SU-DHL-6 (cell line): ENCODE measurements around the gene DNAAF5.

Source experiments
- H2AFZ ChIP-seq: fragments of 200-600 bp; sonication (generic); 2 replicates; pipeline ENCODE4 v1.6.1; 2014; ENCODE audit warnings: low read depth, mild to moderate bottlenecking, moderate library complexity, mixed read lengths, antibody characterized with exemption, low read length; ENCODE audit not compliant: severe bottlenecking
- H3F3A ChIP-seq: fragments of 200-600 bp; shearing (Covaris generic); 2 replicates; pipeline ENCODE4 v1.6.0; 2016; ENCODE audit warnings: antibody characterized with exemption, mild to moderate bottlenecking; ENCODE audit not compliant: insufficient read depth
- H3K27ac ChIP-seq: fragments of 200-600 bp; sonication (generic); 2 replicates; pipeline ENCODE4 v1.5.1; 2016; ENCODE audit warnings: low read depth, mild to moderate bottlenecking, low read length, moderate library complexity, mixed read lengths
- H3K27me3 ChIP-seq: fragments of 200-600 bp; sonication (generic), shearing (Covaris generic); 2 replicates; pipeline ENCODE4 v1.6.0; 2014; ENCODE audit warnings: mild to moderate bottlenecking, low read length
- H3K36me3 ChIP-seq: fragments of 200-600 bp; sonication (generic); 2 replicates; pipeline ENCODE4 v1.6.1; 2014; ENCODE audit warnings: mild to moderate bottlenecking, low read length, mixed read lengths
- H3K4me2 ChIP-seq: fragments of 300-600, 200-600 bp; shearing (Covaris generic), sonication (generic); 2 replicates; pipeline ENCODE4 v1.6.0; 2014; ENCODE audit warnings: low read length, low read depth, mild to moderate bottlenecking; ENCODE audit not compliant: poor library complexity, severe bottlenecking
- H3K4me3 ChIP-seq: fragments of 200-600 bp; sonication (generic); 2 replicates; pipeline ENCODE4 v1.5.1; 2014; ENCODE audit warnings: antibody characterized with exemption, low read length, mild to moderate bottlenecking, mixed read lengths; ENCODE audit not compliant: insufficient read depth, poor library complexity, severe bottlenecking
- H3K79me2 ChIP-seq: fragments of 200-600 bp; sonication (generic); 2 replicates; pipeline ENCODE4 v1.6.1; 2014; ENCODE audit warnings: mild to moderate bottlenecking, low read length, moderate library complexity; ENCODE audit not compliant: insufficient read depth
- H3K9ac ChIP-seq: fragments of 200-600 bp; sonication (generic); 2 replicates; pipeline ENCODE4 v1.7.0; 2014; ENCODE audit warnings: mild to moderate bottlenecking, low read length
- H3K9me2 ChIP-seq: fragments of 200-600 bp; sonication (generic); replicated peaks from 2 replicates; pipeline ENCODE4 v1.6.1; 2014; ENCODE audit warnings: low read length; ENCODE audit not compliant: insufficient read depth
- H3K9me3 ChIP-seq: fragments of 200-600 bp; sonication (generic); 2 replicates; pipeline ENCODE4 v1.6.1; 2014; ENCODE audit warnings: low read length, mixed read lengths; ENCODE audit not compliant: insufficient read depth
- H4K20me1 ChIP-seq: fragments of 200-600 bp; sonication (generic); 2 replicates; pipeline ENCODE4 v1.6.1; 2014; ENCODE audit warnings: low read depth, mild to moderate bottlenecking, antibody characterized with exemption, low read length, moderate library complexity, mixed read lengths
- EZH2phosphoT487 ChIP-seq: fragments of 200-600 bp; sonication (generic), shearing (Covaris generic); conservative IDR thresholded peaks from 2 replicates; pipeline ENCODE4 v1.6.1; 2018; ENCODE audit warnings: mild to moderate bottlenecking, antibody characterized with exemption, low read length, moderate library complexity, mixed read lengths
- TF ChIP-seq, protein P1 (sequence below): fragments of 200-600 bp; sonication (generic); IDR thresholded peaks from one replicate; pipeline ENCODE4 v1.5.1; 2017; ENCODE audit warnings: antibody characterized with exemption, mild to moderate bottlenecking, low read length, moderate library complexity; ENCODE audit not compliant: insufficient read depth, poor library complexity, severe bottlenecking

Gene DNAAF5

DNA sequence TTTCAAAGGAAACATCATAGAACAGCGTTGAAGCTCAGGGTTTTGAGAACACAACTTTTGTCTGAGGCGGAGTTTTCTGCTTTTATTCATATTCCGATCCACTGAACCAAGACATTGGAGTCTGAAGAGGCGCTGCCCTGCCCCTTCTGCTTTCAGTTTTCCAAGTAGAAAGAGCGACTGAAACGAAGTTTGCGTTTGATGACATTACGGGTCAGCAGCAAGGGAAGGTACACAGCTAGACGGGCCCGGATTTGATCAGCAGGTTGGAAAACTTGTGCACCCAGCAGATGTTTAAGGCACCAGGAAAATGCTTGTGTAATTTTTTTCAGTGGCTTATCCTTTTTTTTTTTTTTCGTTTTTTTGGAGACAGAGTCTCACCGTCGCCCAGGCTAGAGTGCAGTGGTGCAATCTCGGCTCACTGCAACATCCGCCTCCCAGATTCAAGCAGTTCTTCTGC, 106.5 kb downstream of the DNAAF5 start:
- Histone ChIP-seq H3K4me2 (no peak overlapping the region), H3K27ac (no peak overlapping the region), H2AFZ (no peak overlapping the region), H3F3A (no peaks in the 10 kb centered on the region), H3K4me3 (no peak overlapping the region), H3K9ac (no peak overlapping the region), H4K20me1 (peaks cover 3% of the 10 kb centered on the region), H3K79me2 (peaks cover 52% of the 10 kb centered on the region), H3K9me2 (no peaks in the 10 kb centered on the region), H3K36me3 (no peaks in the 10 kb centered on the region), H3K27me3 (no peaks in the 10 kb centered on the region), H3K9me3 (no peaks in the 10 kb centered on the region)
- TF ChIP-seq, protein P1, sequence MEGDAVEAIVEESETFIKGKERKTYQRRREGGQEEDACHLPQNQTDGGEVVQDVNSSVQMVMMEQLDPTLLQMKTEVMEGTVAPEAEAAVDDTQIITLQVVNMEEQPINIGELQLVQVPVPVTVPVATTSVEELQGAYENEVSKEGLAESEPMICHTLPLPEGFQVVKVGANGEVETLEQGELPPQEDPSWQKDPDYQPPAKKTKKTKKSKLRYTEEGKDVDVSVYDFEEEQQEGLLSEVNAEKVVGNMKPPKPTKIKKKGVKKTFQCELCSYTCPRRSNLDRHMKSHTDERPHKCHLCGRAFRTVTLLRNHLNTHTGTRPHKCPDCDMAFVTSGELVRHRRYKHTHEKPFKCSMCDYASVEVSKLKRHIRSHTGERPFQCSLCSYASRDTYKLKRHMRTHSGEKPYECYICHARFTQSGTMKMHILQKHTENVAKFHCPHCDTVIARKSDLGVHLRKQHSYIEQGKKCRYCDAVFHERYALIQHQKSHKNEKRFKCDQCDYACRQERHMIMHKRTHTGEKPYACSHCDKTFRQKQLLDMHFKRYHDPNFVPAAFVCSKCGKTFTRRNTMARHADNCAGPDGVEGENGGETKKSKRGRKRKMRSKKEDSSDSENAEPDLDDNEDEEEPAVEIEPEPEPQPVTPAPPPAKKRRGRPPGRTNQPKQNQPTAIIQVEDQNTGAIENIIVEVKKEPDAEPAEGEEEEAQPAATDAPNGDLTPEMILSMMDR, result no peak
- no peak for TF ChIP-seq EZH2phosphoT487

DNA sequence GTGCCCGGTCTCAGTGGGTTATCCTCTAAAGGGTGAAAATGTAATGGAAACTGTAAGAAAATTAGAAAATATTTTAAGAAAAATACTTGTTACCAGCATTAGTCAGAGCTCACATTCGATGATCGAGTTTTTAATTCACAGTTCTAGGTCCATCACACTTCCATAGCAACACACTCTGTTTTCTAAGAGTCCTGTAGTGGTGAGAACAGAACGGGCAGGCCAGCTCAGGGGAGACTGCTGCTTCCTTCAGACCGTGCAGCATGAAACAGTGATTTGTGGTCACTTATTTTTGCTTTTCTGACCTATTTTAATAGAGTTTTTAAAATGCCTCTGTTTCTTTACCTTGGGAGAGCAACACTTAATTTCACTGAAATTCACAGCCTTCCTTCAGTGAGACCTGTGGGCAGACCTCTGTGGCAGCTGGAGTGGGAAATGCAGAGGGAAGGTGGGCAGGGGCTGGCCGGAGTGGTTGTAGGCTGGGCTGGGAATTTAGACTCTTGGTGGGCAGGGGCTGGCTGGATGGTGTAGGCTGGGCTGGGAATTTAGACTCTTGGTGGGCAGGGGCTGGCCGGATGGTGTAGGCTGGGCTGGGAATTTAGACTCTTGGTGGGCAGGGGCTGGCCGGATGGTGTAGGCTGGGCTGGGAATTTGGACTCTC, 107.2 kb downstream of the DNAAF5 start:
- Histone ChIP-seq H3K27me3 (no peaks in the 10 kb centered on the region), H3K9ac (no peak overlapping the region), H3K4me2 (no peak overlapping the region), H3K9me3 (no peaks in the 10 kb centered on the region), H3K79me2 (peaks cover 45% of the 10 kb centered on the region), H4K20me1 (no peaks in the 10 kb centered on the region; the same call in none of the 2 replicates), H3F3A (no peaks in the 10 kb centered on the region), H3K36me3 (no peaks in the 10 kb centered on the region), H2AFZ (no peak overlapping the region), H3K9me2 (no peaks in the 10 kb centered on the region), H3K4me3 (no peak overlapping the region), H3K27ac (no peak overlapping the region)
- TF ChIP-seq EZH2phosphoT487, result no peak
- TF ChIP-seq, protein P1, result no peak

DNA sequence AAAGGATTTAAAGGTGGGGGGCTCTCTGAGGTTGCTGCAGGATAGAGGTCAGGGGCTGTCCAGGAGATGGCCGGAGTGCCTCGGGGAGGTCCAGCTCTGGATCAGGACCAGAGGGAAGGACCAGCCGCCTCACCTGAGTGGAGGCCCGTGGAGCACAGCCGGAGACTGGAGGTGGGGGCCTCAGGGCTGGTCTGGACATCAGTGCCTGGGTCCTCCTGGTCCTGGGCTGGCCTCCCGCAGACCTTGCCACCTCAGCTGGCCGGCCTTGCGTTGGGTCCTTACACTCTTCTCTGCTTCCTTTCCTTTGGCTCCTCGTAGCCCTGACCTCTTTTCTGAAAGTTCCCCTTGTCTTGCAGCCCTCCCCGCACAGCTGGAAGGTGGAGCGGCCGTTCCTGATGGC, 107.8 kb downstream of the DNAAF5 start:
- no peak overlapping the region for H3K27ac ChIP-seq

More for the DNA sequence above, 107.8 kb downstream of the DNAAF5 start:
- H3K4me2 ChIP-seq, result no peak overlapping the region
- H2AFZ ChIP-seq, result no peak overlapping the region
- no peaks in the 10 kb centered on the region for H3K27me3 ChIP-seq
- no peaks in the 10 kb centered on the region; the same call in 1 of the 2 replicates for H4K20me1 ChIP-seq
- no peaks in the 10 kb centered on the region for H3F3A ChIP-seq
- peaks cover 39% of the 10 kb centered on the region for H3K79me2 ChIP-seq
- no peaks in the 10 kb centered on the region for H3K36me3 ChIP-seq
- H3K4me3 ChIP-seq, result no peak overlapping the region
- H3K9me2 ChIP-seq, result no peaks in the 10 kb centered on the region
- H3K9me3 ChIP-seq, result no peaks in the 10 kb centered on the region
- H3K9ac ChIP-seq, result no peak overlapping the region
- TF ChIP-seq, protein P1, result no peak
- no peak for TF ChIP-seq EZH2phosphoT487
